ENCODE data around the gene MYCBP2. TPM values are rescaled to one million over a fixed set of nuclear protein-coding genes. Genes with fewer than 3 reads are reported as not detected.
A peak's percentile ranks its signal among the peaks of the same experiment; 100 is the strongest.

MYCBP2 gene
- total RNA-seq, 4 donors from 2014 or later: 42.4 to 262 (median 71.0) TPM

DNA sequence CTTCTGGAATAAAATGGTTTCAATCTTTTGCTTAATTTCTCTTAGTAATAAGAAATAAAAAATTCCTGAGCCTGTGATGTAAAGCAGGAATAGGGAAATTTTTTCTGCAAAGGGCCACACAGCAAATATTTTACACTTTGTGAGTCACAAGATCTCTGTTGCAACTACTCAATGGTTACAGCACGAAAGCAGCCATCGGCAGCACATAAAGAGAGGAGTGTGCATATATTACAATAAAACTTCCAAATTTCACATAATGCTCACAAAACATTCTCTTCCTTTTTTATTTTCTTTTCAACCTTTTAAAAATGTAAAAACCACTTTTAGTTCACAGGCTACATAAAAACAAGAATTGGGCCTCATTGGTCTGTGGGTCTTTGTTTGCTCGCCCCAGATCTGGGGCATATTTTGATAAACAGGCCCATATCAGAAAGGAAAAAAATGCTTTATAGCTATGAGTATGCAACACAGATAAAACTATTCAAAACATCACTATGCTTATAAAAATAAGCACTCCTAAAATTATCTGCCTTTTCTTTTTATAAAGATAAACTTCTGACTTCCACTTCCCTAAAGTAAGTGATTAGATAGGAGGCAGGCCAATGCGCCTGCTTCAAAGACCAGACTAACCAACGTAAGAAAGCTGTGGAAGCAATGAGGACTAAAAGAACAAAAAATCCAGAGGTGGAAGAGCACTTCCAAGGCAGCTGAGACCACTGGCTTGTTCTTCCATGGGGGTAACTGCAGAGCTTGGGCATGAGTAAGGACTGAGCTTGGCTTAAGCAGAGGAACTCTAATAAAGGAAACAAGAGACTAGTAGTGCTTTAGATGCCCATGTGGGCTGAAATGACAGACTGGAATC is 26.5 kb downstream of the MYCBP2 start:
- H3K4me3 ChIP-seq: no peak overlapping the region
- peaks cover 0 to 5% (median 0%) of the 10 kb centered on the region in 4 donors for H3K4me1 ChIP-seq
- no peaks in the 10 kb centered on the region for H3K9me3 ChIP-seq
- peak in 1 of 3 donors; percentile 42 for DNase-seq
- H3K27ac ChIP-seq: peak overlapping the region in 1 of 4 donors; percentile 46
- TF ChIP-seq POLR2A (IDR thresholded peaks at IDR 0.05): no peak
- no peak for TF ChIP-seq CTCF (IDR thresholded peaks at IDR 0.05)
- H3K36me3 ChIP-seq: no peaks in the 10 kb centered on the region
- H3K27me3 ChIP-seq: no peaks in the 10 kb centered on the region

GRCh38 chr13:77299587-77299986 is 27.3 kb downstream of the MYCBP2 start:
- Histone ChIP-seq H3K9me3 (no peaks in the 10 kb centered on the region), H3K36me3 (no peaks in the 10 kb centered on the region), H3K4me1 (peaks cover 0 to 4% (median 0%) of the 10 kb centered on the region in 4 donors), H3K4me3 (no peak overlapping the region), H3K27ac (no peak overlapping the region), H3K27me3 (no peaks in the 10 kb centered on the region)
- no peak for DNase-seq
- TF ChIP-seq POLR2A (IDR thresholded peaks at IDR 0.05) (no peak), CTCF (IDR thresholded peaks at IDR 0.05) (no peak)

GRCh38 chr13:77298426-77298825 is 28.5 kb downstream of the MYCBP2 start:
- no peaks in the 10 kb centered on the region for H3K36me3 ChIP-seq
- no peaks in the 10 kb centered on the region for H3K27me3 ChIP-seq
- no peak for DNase-seq
- H3K27ac ChIP-seq: peak overlapping the region in 1 of 4 donors; percentile 39
- H3K9me3 ChIP-seq: no peaks in the 10 kb centered on the region
- H3K4me1 ChIP-seq: peaks cover 0 to 4% (median 0%) of the 10 kb centered on the region in 4 donors
- no peak overlapping the region for H3K4me3 ChIP-seq
- TF ChIP-seq CTCF (IDR thresholded peaks at IDR 0.05) (no peak), POLR2A (IDR thresholded peaks at IDR 0.05) (no peak)

DNA sequence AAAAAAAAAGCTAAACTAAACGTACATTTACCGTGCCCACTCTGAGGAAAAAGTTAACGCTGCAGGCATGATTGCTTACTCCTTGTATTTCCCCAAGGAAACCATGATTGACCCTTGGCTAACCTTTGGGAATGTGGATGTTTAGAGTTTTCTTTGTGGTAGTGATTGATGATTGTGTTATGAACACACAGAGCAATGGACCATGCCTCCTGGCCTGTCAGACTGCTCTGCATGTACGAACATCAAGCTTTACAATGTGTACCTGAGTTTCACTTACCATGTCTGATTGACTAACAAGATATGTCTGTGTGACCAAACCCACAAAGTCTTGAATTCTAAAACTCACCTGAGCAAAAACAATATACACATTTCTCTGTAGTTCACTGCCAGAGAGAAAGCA is 35.1 kb downstream of the MYCBP2 start:
- peaks cover 0 to 10% (median 0%) of the 10 kb centered on the region in 3 donors for H3K36me3 ChIP-seq
- DNase-seq: no peak

DNA sequence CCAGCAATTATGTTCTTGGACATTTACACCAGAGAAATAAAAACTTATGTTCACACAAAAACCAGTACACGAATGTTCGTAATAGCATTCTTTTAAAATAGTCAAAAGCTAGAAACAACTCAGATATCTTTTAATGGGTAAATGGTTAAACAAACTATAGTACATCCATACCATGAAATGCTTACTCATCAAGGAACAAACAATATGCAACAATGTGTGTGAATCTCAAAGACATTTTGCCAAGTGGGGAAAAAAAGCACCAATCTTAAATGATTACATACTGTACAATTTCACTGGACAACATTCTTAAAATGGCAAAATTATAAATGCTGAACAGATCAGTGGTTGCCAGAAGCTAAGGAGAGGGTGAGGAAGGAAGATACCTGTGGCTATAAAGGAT is 36.6 kb downstream of the MYCBP2 start:
- H3K27ac ChIP-seq: no peak overlapping the region
- H3K4me1 ChIP-seq: no peaks in the 10 kb centered on the region
- H3K27me3 ChIP-seq: no peaks in the 10 kb centered on the region
- DNase-seq: no peak
- no peak for TF ChIP-seq CTCF (IDR thresholded peaks at IDR 0.05)
- H3K4me3 ChIP-seq: no peak overlapping the region
- H3K36me3 ChIP-seq: peaks cover 0 to 10% (median 0%) of the 10 kb centered on the region in 3 donors
- no peaks in the 10 kb centered on the region for H3K9me3 ChIP-seq

More for the DNA sequence above, 35.1 kb downstream of the MYCBP2 start:
- no peak overlapping the region for H3K27ac ChIP-seq
- no peaks in the 10 kb centered on the region for H3K4me1 ChIP-seq
- no peak for TF ChIP-seq CTCF (IDR thresholded peaks at IDR 0.05)
- TF ChIP-seq POLR2A (IDR thresholded peaks at IDR 0.05): no peak
- no peaks in the 10 kb centered on the region for H3K27me3 ChIP-seq
- H3K4me3 ChIP-seq: no peak overlapping the region
- no peaks in the 10 kb centered on the region for H3K9me3 ChIP-seq
